AG09309 (cell line): ENCODE measurements around the gene PPP4R4.

Source experiments
- DNase-seq: peaks from one replicate; pipeline ENCODE4 v3.0.0-alpha.2; 2010; ENCODE audit warnings: low read depth
- H3K4me3 ChIP-seq: 2 replicates; pipeline ENCODE4 v1.5.1; 2011; ENCODE audit warnings: mild to moderate bottlenecking, low read depth, low read length, moderate library complexity; ENCODE audit not compliant: control insufficient read depth
- TF ChIP-seq, protein P1 (sequence below): IDR thresholded peaks from 2 replicates; pipeline ENCODE4 v1.5.1; 2011; ENCODE audit warnings: mild to moderate bottlenecking, low read depth, low read length, inconsistent platforms; ENCODE audit not compliant: insufficient read depth, control insufficient read depth; ENCODE audit errors: missing control alignments

PPP4R4 gene

DNA sequence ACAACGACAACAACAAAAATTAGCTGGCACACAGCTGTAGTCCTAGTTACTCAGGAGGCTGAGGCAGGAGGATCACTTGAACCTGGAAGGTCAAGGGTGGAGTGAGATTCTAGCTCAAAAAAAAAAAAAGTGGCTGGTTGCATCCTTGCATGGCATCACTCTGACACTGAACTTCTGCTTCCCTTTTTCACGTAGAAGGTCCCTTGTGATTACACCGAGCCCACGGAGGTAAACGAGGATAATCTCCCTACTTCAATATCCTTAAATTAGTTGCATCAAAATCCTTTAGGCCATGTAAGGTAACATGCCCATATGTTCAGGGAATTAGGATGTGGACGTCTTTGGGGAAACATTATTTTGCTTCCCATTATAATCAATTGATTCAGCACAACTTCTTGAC lies 4.0 kb upstream of the PPP4R4 start:
- DNase-seq, result no peak
- no peak overlapping the region for H3K4me3 ChIP-seq
- TF ChIP-seq, protein P1, sequence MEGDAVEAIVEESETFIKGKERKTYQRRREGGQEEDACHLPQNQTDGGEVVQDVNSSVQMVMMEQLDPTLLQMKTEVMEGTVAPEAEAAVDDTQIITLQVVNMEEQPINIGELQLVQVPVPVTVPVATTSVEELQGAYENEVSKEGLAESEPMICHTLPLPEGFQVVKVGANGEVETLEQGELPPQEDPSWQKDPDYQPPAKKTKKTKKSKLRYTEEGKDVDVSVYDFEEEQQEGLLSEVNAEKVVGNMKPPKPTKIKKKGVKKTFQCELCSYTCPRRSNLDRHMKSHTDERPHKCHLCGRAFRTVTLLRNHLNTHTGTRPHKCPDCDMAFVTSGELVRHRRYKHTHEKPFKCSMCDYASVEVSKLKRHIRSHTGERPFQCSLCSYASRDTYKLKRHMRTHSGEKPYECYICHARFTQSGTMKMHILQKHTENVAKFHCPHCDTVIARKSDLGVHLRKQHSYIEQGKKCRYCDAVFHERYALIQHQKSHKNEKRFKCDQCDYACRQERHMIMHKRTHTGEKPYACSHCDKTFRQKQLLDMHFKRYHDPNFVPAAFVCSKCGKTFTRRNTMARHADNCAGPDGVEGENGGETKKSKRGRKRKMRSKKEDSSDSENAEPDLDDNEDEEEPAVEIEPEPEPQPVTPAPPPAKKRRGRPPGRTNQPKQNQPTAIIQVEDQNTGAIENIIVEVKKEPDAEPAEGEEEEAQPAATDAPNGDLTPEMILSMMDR, result no peak

DNA sequence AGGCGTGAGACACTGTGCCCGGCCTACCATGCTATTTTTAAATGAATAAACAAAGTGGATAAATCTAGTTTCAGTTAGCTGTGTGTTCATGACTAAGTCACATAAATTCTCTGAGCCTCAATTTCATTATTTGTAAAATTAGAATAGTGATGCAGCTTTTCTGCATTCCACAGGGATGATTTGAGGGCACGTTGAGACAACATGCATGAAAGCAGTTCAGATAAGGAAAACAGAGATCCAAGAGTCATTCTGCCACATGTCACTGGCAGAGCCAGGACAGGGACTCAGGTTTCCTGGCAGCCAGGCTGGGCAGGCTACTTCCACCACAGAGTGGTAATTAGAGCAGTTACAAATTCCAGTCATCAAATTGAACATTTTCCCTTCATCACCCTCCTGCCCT lies 2.9 kb upstream of the PPP4R4 start:
- TF ChIP-seq, protein P1, result no peak
- no peak overlapping the region for H3K4me3 ChIP-seq
- no peak for DNase-seq

DNA sequence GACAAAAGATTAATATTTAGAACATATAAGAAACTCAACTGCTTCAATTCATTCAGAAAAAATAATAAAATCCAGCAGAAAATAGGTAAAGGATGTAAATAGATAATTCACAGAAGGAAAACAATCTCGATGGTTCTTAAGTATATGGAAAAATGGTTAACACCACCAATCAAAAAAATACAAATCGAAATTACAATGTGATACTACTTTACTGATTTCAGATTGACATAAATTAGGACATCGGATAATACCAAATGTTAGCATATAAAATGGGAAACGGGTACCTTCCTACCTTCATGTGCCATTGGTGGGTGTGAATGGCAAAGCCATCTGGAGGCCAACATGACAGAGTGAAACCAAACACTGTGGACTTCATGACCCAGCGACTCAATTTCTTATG lies 1.6 kb upstream of the PPP4R4 start:
- no peak for DNase-seq
- TF ChIP-seq, protein P1, result no peak
- H3K4me3 ChIP-seq, result no peak overlapping the region

DNA sequence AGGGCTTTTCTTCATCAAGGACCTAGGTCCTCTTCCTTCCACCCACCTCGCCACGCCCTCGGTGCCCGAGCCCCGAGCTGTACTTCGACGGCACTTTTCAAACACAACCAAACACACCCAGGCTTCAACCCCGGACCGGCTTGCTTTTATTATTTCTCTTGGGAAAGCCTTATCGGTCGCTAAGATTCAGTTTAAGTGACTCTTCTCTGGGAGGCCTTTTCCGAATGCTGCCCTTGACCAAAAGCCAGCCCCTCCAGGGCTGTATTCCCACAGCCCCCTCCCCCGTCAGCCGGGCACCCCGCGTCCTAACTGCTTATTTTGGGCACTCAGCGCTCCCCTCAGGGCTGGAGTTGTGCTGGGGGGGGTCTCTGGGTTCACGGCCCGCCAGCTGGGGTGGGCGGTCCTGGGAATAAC lies 644 bp upstream of the PPP4R4 start:
- no peak for DNase-seq
- H3K4me3 ChIP-seq, result peak overlapping the region; percentile 65

DNA sequence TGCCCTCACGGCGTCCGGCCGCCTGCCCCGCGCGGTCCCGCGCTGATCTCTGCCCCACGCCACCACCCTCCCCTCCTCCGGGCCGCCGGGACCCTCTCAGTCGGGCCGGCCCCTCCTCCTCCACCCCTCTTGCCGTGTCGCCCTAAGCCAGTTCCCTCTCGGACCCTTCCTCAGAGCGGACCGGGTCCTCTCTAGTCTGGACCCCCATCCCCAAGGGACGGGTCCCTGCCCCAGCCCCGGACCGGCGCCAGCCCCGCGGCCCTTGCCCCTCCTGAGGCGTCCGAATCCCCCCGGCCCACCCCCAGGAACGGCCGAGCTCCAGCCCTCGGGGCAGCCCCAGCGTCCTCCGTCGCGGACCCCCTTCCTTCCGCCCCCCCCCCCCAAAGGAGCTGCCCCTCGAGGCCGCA lies 485 bp downstream of the PPP4R4 start:
- DNase-seq, result no peak
- TF ChIP-seq, protein P1, result no peak
- H3K4me3 ChIP-seq, result peak overlapping the region; percentile 65

More for the DNA sequence above, 644 bp upstream of the PPP4R4 start:
- TF ChIP-seq, protein P1, result no peak

DNA sequence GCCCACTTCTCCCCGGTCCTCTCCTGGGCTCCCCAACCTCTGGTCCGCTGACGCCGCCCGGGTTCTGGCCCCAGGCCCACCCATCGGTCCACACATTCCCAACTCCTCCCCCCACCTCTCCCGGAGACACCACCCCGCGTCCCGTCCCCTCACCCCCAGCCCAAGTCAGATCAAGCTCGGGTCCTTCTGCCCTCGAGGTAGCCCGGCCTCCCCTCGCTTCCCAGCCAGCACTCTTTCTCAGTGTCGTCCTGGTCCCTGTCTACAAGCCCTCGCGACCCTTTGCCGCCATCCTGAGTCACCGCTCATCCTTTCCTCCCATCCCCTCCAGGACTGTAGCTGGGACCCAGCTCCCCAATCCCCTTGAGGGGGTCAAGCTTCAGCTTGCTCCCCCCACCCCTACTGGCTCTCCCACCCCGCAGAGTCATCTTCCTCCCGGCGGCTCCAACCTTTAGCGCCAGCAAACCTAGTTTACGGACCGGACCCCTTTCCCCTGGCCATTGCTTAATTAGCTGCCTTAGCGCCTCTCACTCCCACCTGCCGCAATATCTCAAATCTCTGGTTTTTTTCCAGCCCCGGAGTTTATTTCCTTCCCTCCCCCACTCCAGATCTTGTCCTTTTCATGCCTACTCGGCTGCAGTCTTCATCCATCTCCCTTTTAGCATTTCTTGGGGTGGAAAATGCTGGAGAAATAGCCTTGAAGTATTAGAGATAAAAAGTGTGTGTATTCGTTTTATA lies 1.1 kb downstream of the PPP4R4 start:
- peak overlapping the region; percentile 65 for H3K4me3 ChIP-seq
- TF ChIP-seq, protein P1, result no peak
- DNase-seq, result no peak
